Nephron progenitor cell (in vitro differentiated cells): ENCODE data around the gene KDM8.

Experiments
- DNase-seq: peaks from one replicate; pipeline ENCODE4 v3.0.0; 2021
- H3K27ac Mint-ChIP-seq: 2 replicates; pipeline ENCODE4 v1.8.0; 2021; ENCODE audit warnings: mild to moderate bottlenecking, moderate library complexity, mixed read lengths
- H3K27me3 Mint-ChIP-seq: 2 replicates; pipeline ENCODE4 v1.8.0; 2021; ENCODE audit warnings: mild to moderate bottlenecking, low read depth, mixed read lengths; ENCODE audit not compliant: poor library complexity
- H3K36me3 Mint-ChIP-seq: 2 replicates; pipeline ENCODE4 v1.8.0; 2021; ENCODE audit warnings: low read depth, mixed read lengths
- H3K4me1 Mint-ChIP-seq: 2 replicates; pipeline ENCODE4 v1.8.0; 2021; ENCODE audit warnings: mixed read lengths
- H3K4me3 Mint-ChIP-seq: 2 replicates; pipeline ENCODE4 v1.8.0; 2021; ENCODE audit warnings: mild to moderate bottlenecking, moderate library complexity, mixed read lengths
- H3K9me3 Mint-ChIP-seq: 2 replicates; pipeline ENCODE4 v1.8.0; 2021; ENCODE audit warnings: mild to moderate bottlenecking, moderate library complexity, mixed read lengths
- CTCF ChIP-seq: fragments of 200-600 bp; sonication (generic); IDR thresholded peaks from 2 replicates; pipeline ENCODE4 v1.5.0; 2021; ENCODE audit warnings: antibody characterized with exemption

Gene KDM8

GRCh38 chr16:27237219-27238015 lies 34.1 kb downstream of the KDM8 start:
- no peaks in the 10 kb centered on the region for H3K9me3 Mint-ChIP-seq
- H3K27ac Mint-ChIP-seq, result peak overlapping the region; percentile 83
- DNase-seq, result no peak
- H3K4me1 Mint-ChIP-seq, result peaks cover 58% of the 10 kb centered on the region
- TF ChIP-seq CTCF, result no peak
- H3K27me3 Mint-ChIP-seq, result peaks cover 8% of the 10 kb centered on the region
- peak overlapping the region; percentile 23 for H3K4me3 Mint-ChIP-seq
- H3K36me3 Mint-ChIP-seq, result no peaks in the 10 kb centered on the region

- TF ChIP-seq CTCF, result no peak
- Mint-ChIP-seq H3K4me3 (peak overlapping the region; percentile 23), H3K27ac (peak overlapping the region; percentile 83), H3K36me3 (no peaks in the 10 kb centered on the region), H3K9me3 (no peaks in the 10 kb centered on the region), H3K27me3 (peaks cover 8% of the 10 kb centered on the region), H3K4me1 (peaks cover 58% of the 10 kb centered on the region)
- DNase-seq, result no peak
Observed at GRCh38 chr16:27238016-27238587, 34.8 kb downstream of the KDM8 start.

DNA sequence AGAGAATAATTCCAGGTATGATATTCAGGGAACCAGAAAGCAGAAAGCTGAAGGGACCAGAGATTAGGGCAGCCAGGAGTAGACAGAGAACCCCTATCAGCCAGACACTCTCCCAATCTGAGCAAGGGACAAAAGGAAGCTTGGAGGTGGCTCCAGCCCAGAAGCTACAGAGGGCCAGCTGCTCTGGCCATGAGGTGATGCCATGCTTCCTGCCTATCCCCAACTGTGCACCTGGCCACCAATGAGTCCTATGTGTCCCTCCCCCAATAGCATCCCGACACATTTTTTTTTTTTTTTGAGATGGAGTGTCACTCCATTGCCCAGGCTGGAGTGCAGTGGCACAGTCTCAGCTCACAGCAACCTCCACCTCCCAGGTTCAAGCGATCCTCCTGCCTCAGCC lies 35.3 kb downstream of the KDM8 start:
- no peaks in the 10 kb centered on the region for H3K36me3 Mint-ChIP-seq
- H3K27ac Mint-ChIP-seq, result no peak overlapping the region
- TF ChIP-seq CTCF, result no peak
- H3K9me3 Mint-ChIP-seq, result no peaks in the 10 kb centered on the region
- H3K27me3 Mint-ChIP-seq, result peaks cover 8% of the 10 kb centered on the region
- peaks cover 59% of the 10 kb centered on the region for H3K4me1 Mint-ChIP-seq
- no peak overlapping the region for H3K4me3 Mint-ChIP-seq
- DNase-seq, result no peak

DNA sequence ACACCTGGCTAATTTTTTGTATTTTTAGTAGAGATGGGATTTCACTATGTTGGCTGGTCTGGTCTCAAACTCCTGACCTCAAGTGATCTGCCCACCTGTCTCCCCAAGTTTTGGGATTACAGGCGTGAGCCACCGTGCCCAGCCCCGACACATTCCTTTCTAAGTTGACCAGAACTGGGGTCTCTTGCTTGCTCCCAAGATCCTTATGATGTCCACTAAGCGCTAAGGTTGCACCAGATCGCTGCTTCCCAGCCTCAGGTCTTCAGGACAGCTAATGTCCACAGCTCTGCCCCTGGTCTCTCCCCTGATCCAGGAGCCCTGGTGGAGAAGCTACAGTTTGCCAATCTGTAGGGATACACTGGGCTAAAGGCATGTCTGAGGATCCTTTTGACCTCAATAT lies 35.7 kb downstream of the KDM8 start:
- Mint-ChIP-seq H3K27me3 (peaks cover 8% of the 10 kb centered on the region), H3K36me3 (no peaks in the 10 kb centered on the region), H3K4me1 (peaks cover 63% of the 10 kb centered on the region), H3K27ac (no peak overlapping the region), H3K9me3 (no peaks in the 10 kb centered on the region), H3K4me3 (no peak overlapping the region)
- no peak for DNase-seq
- no peak for TF ChIP-seq CTCF

DNA sequence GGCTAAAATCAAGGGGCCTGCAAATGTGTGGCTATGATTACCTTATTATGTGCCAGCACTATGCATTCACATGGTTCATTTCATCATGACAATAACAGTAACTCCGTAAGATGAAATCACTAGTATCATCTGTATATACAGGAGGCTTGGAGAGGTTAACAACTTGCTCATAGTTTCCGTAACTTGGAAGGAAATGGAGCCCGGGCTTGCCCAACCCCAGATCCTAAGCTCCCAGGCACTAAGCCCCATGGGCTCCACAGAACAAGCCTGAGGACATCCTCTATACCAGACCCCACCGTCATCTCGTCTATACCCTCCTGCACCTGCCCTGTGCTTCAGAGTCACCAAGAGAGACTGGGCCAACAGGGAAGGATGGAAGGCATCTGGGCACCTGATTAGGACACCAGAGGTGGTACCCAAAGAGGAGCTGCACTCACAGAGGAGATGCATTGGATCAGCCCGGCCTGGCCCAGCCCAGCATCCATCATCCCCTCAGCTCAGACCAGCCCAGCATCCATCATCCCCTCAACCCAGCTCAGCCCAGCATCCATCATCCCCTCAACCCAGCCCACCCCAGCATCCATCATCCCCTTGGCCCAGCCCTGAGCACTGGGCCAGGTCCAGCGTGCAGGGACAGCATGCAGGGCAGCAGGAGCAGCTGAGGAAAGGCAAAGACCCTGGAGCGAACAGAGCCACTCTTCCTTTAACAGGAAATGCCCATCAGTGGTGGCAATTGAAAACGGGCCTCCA lies 36.8 kb downstream of the KDM8 start:
- Mint-ChIP-seq H3K4me1 (peaks cover 69% of the 10 kb centered on the region), H3K36me3 (no peaks in the 10 kb centered on the region), H3K4me3 (no peak overlapping the region), H3K27me3 (peaks cover 11% of the 10 kb centered on the region), H3K9me3 (no peaks in the 10 kb centered on the region), H3K27ac (no peak overlapping the region)
- no peak for DNase-seq
- no peak for TF ChIP-seq CTCF
